HepG2 (cell line): Measurements from ENCODE around the gene PRCD. TPM values are rescaled to one million over a fixed set of nuclear protein-coding genes. Genes with fewer than 3 reads are reported as not detected.

ENCODE experiments used
- BCL6 ChIP-seq: IDR thresholded peaks from 2 replicates; pipeline ENCODE4 v1.6.1; 2016; ENCODE audit warnings: missing genetic modification reagents, missing compliant biosample characterization
- ETS1 ChIP-seq: sonication (generic); formaldehyde crosslinking; IDR thresholded peaks from 2 replicates; pipeline ENCODE4 v1.4.0; 2020; ENCODE audit warnings: missing genetic modification reagents
- FLYWCH1 ChIP-seq: sonication (generic); formaldehyde crosslinking; IDR thresholded peaks from 2 replicates; pipeline ENCODE4 v1.8.1; 2023; ENCODE audit warnings: mild to moderate bottlenecking, missing genetic modification reagents
- MAFG ChIP-seq: sonication (generic); formaldehyde crosslinking; IDR thresholded peaks from 2 replicates; pipeline ENCODE4 v1.5.1; 2020; ENCODE audit warnings: mild to moderate bottlenecking, missing genetic modification reagents
- NCOA2 ChIP-seq: sonication (generic); formaldehyde crosslinking; IDR thresholded peaks from 2 replicates; pipeline ENCODE4 v1.8.0; 2022; ENCODE audit warnings: inconsistent platforms
- NR2F6 ChIP-seq, 2 experiments: IDR thresholded peaks; 2 replicates each; pipeline ENCODE4 v1.6.1; 2016; ENCODE audit warnings: antibody characterized with exemption in 1 of 2, mild to moderate bottlenecking in 1 of 2
- PHF8 ChIP-seq: sonication (generic); formaldehyde crosslinking; IDR thresholded peaks from 2 replicates; pipeline ENCODE4 v1.5.0; 2020; ENCODE audit warnings: missing genetic modification reagents
- SMARCE1 ChIP-seq: fragments of 450-650 bp; IDR thresholded peaks from 2 replicates; pipeline ENCODE4 v1.6.1; 2017; ENCODE audit warnings: borderline replicate concordance
- SRY ChIP-seq: sonication (generic); formaldehyde crosslinking; IDR thresholded peaks from 2 replicates; pipeline ENCODE4 v1.8.0; 2022; ENCODE audit warnings: mild to moderate bottlenecking, missing genetic modification reagents
- ZNF143 ChIP-seq: sonication (generic); formaldehyde crosslinking; IDR thresholded peaks from 2 replicates; pipeline ENCODE4 v1.4.0; 2020; ENCODE audit warnings: missing genetic modification reagents
- ZNF18 ChIP-seq: sonication (generic); formaldehyde crosslinking; IDR thresholded peaks from 2 replicates; pipeline ENCODE4 v1.8.0; 2022; ENCODE audit warnings: mild to moderate bottlenecking, missing genetic modification reagents; ENCODE audit not compliant: insufficient replicate concordance
- ZNF260 ChIP-seq: sonication (generic); formaldehyde crosslinking; IDR thresholded peaks from 2 replicates; pipeline ENCODE4 v1.4.0; 2020; ENCODE audit warnings: missing genetic modification reagents, low read depth, mild to moderate bottlenecking, borderline replicate concordance
- ZNF383 ChIP-seq: sonication (generic); formaldehyde crosslinking; IDR thresholded peaks from 2 replicates; pipeline ENCODE4 v1.4.0; 2020; ENCODE audit warnings: missing genetic modification reagents, mild to moderate bottlenecking, borderline replicate concordance
- ZSCAN22 ChIP-seq: sonication (generic); formaldehyde crosslinking; IDR thresholded peaks from 2 replicates; pipeline ENCODE4 v1.4.0; 2020; ENCODE audit warnings: mild to moderate bottlenecking, missing genetic modification reagents
- polyA plus RNA-seq, 8 experiments: library from polyadenylated mRNA; depleted of rRNA in 3 of 8; stranded (reverse) in 7 of 8; unstranded in 1 of 8; fragments of >200 nt; fragmentation: Illumina TruSeq in 4 of 8; extraction: Trizol in 4 of 8; gene quantifications; 2 replicates each; pipeline versions ENCODE4 v1.2.1 to v1.2.3, GENCODE V29; 2011 to 2016; ENCODE audit warnings: low read depth in 4 of 8, missing spikeins in 1 of 8, mixed read lengths in 1 of 8; ENCODE audit not compliant: insufficient read depth in 1 of 8
- total RNA-seq, 5 experiments: library from RNA; depleted of rRNA; stranded (reverse); fragments of >200 nt; fragmentation: Illumina TruSeq; extraction: Trizol; gene quantifications; 2 replicates each; pipeline ENCODE4 v1.2.3, GENCODE V29; 2016; ENCODE audit warnings: low read depth in 1 of 5
- TF ChIP-seq, protein P1 (sequence below): IDR thresholded peaks from 2 replicates; pipeline ENCODE4 v1.6.1; 2016; ENCODE audit warnings: low read depth
- TF ChIP-seq, protein P2 (sequence below): IDR thresholded peaks from 2 replicates; pipeline ENCODE4 v1.6.1; 2016; ENCODE audit warnings: missing compliant biosample characterization, missing genetic modification reagents, borderline replicate concordance

Gene PRCD
- total and polyA plus RNA-seq, 2 of the 13 experiments (the other 11 are each of a cell fraction or from before 2014, with no cell fraction given), result 0.51 TPM; not detected in 1

DNA sequence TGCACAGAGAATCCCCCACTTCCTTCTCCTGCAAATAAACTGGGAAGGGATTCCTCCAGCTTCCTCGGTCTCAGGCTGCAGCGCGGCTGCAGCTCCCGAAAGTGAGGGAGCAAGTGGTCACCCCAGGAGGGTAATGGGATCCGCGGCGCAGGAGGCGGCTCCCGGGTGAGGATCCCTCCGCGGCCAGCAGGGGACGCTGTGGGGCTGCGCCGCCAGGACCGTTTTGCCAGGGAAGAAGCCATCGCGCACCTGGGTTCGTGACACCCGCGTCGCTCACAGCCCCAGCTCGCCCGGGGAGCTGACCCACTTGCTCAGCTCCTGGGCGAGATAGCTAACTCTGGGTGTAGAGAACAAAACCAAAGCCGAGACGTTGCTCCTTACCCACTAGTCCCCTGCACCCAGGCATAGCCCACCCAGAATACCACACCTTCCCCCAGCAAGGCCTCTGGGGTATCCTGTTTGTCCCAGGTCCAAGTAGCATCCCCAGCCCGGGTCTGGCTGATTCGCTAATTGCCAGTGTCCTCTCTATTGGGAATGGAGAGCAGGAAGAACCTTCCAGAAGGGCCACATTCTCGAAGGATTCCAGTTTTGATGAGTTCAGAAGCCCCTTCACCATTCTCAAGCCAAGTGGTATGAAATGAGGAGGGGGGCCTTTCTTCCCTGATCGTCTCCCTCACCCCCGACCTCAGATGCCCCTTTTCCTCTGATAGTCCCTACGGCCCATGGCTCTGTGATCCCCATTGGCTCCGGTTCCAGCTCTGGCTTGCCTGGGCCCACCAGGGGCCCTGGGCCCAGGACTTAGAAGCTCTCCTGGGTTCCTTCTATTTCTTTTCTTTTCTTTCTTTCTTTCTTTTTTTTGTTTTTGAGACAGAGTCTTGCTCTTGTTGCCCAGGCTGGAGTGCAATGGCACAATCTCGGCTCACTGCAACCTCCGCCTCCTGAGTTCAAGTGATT lies 16.5 kb upstream of the PRCD start (continued):
- no peak for TF ChIP-seq NR2F6 (IDR thresholded peaks at IDR 0.05)
- TF ChIP-seq NR2F6 (CRISPR knock-in tag; IDR thresholded peaks at IDR 0.05), result peak; percentile 71; the same call in 1 of the 2 replicates
- TF ChIP-seq ZNF260 (CRISPR knock-in tag), result no peak
- TF ChIP-seq ETS1, result no peak
- no peak for TF ChIP-seq FLYWCH1
- TF ChIP-seq ZSCAN22 (CRISPR knock-in tag), result no peak
- TF ChIP-seq PHF8, result peak; percentile 48; the same call in 1 of the 2 replicates
- TF ChIP-seq, protein P1, sequence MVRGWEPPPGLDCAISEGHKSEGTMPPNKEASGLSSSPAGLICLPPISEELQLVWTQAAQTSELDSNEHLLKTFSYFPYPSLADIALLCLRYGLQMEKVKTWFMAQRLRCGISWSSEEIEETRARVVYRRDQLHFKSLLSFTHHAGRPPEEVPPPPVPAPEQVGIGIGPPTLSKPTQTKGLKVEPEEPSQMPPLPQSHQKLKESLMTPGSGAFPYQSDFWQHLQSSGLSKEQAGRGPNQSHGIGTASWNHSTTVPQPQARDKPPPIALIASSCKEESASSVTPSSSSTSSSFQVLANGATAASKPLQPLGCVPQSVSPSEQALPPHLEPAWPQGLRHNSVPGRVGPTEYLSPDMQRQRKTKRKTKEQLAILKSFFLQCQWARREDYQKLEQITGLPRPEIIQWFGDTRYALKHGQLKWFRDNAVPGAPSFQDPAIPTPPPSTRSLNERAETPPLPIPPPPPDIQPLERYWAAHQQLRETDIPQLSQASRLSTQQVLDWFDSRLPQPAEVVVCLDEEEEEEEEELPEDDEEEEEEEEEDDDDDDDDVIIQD (CRISPR knock-in tag), result 0 out of 2 replicates have a peak, but pooled peaks have one; percentile 31
- TF ChIP-seq, protein P2, sequence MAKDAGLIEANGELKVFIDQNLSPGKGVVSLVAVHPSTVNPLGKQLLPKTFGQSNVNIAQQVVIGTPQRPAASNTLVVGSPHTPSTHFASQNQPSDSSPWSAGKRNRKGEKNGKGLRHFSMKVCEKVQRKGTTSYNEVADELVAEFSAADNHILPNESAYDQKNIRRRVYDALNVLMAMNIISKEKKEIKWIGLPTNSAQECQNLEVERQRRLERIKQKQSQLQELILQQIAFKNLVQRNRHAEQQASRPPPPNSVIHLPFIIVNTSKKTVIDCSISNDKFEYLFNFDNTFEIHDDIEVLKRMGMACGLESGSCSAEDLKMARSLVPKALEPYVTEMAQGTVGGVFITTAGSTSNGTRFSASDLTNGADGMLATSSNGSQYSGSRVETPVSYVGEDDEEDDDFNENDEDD (CRISPR knock-in tag), result 0 out of 2 replicates have a peak, but pooled peaks have one; percentile 33
- TF ChIP-seq BCL6 (CRISPR knock-in tag), result peak; percentile 56; the same call in 1 of the 2 replicates
- TF ChIP-seq MAFG (CRISPR knock-in tag), result no peak
- TF ChIP-seq ZNF143 (CRISPR knock-in tag), result no peak
- peak; percentile 61; the same call in 1 of the 2 replicates for TF ChIP-seq NCOA2 (CRISPR knock-in tag)
- no peak for TF ChIP-seq SMARCE1
- TF ChIP-seq SRY (CRISPR knock-in tag), result no peak
- no peak for TF ChIP-seq ZNF18
- no peak for TF ChIP-seq ZNF383 (CRISPR knock-in tag)
